ENCODE measurements around the gene TRAPPC11.
A peak's percentile ranks its signal among the peaks of the same experiment; 100 is the strongest.

Gene TRAPPC11

GRCh38 chr4:183698909-183699308, 39.8 kb downstream of the TRAPPC11 start:
- TF ChIP-seq TEAD4 (IDR thresholded peaks at IDR 0.05) (no peak), REST (IDR thresholded peaks at IDR 0.05; ENCODE audit: low read depth) (no peak), TAF1 (IDR thresholded peaks at IDR 0.05; ENCODE audit: low read depth) (no peak), ZBTB7A (IDR thresholded peaks at IDR 0.05; ENCODE audit: low read depth) (no peak), TCF12 (IDR thresholded peaks at IDR 0.05; ENCODE audit: low read depth) (no peak), MAX (IDR thresholded peaks at IDR 0.05) (no peak), FOXM1 (IDR thresholded peaks at IDR 0.05; ENCODE audit: borderline replicate concordance, low read depth) (no peak), CEBPB (IDR thresholded peaks at IDR 0.05) (no peak), EP300 (IDR thresholded peaks at IDR 0.05; ENCODE audit: borderline replicate concordance) (no peak), RAD21 (IDR thresholded peaks at IDR 0.05; ENCODE audit: low read depth) (no peak), NFIC (IDR thresholded peaks at IDR 0.05) (no peak)

- no peak for TF ChIP-seq CREB1 (IDR thresholded peaks at IDR 0.05; ENCODE audit: low read depth)
- TF ChIP-seq USF1 (IDR thresholded peaks at IDR 0.05): no peak
- no peak for TF ChIP-seq FOXM1 (IDR thresholded peaks at IDR 0.05; ENCODE audit: borderline replicate concordance, low read depth)
- TF ChIP-seq ZBTB7A (IDR thresholded peaks at IDR 0.05; ENCODE audit: low read depth): no peak
- TF ChIP-seq RAD21 (IDR thresholded peaks at IDR 0.05; ENCODE audit: low read depth): no peak
- TF ChIP-seq TAF1 (IDR thresholded peaks at IDR 0.05; ENCODE audit: low read depth): no peak
- TF ChIP-seq YY1 (IDR thresholded peaks at IDR 0.05; ENCODE audit: low read depth): no peak
- TF ChIP-seq EP300 (IDR thresholded peaks at IDR 0.05; ENCODE audit: borderline replicate concordance): no peak
- TF ChIP-seq NFIC (IDR thresholded peaks at IDR 0.05): no peak
- no peak for TF ChIP-seq REST (IDR thresholded peaks at IDR 0.05; ENCODE audit: low read depth)
- no peak for TF ChIP-seq TEAD4 (IDR thresholded peaks at IDR 0.05)
- no peak for TF ChIP-seq MAX (IDR thresholded peaks at IDR 0.05)
- no peak for TF ChIP-seq EGR1 (IDR thresholded peaks at IDR 0.05)
- TF ChIP-seq CEBPB (IDR thresholded peaks at IDR 0.05): no peak
- TF ChIP-seq TCF12 (IDR thresholded peaks at IDR 0.05; ENCODE audit: low read depth): no peak
Measured at GRCh38 chr4:183700407-183700806, 41.3 kb downstream of the TRAPPC11 start.

GRCh38 chr4:183702492-183702891, 43.4 kb downstream of the TRAPPC11 start:
- no peak for TF ChIP-seq FOXM1 (IDR thresholded peaks at IDR 0.05; ENCODE audit: borderline replicate concordance, low read depth)
- no peak for TF ChIP-seq EP300 (IDR thresholded peaks at IDR 0.05; ENCODE audit: borderline replicate concordance)
- TF ChIP-seq CREB1 (IDR thresholded peaks at IDR 0.05; ENCODE audit: low read depth): no peak
- no peak for TF ChIP-seq TAF1 (IDR thresholded peaks at IDR 0.05; ENCODE audit: low read depth)
- TF ChIP-seq TCF12 (IDR thresholded peaks at IDR 0.05; ENCODE audit: low read depth): no peak
- no peak for TF ChIP-seq RAD21 (IDR thresholded peaks at IDR 0.05; ENCODE audit: low read depth)
- TF ChIP-seq USF1 (IDR thresholded peaks at IDR 0.05): no peak
- no peak for TF ChIP-seq YY1 (IDR thresholded peaks at IDR 0.05; ENCODE audit: low read depth)
- no peak for TF ChIP-seq CEBPB (IDR thresholded peaks at IDR 0.05)
- TF ChIP-seq NFIC (IDR thresholded peaks at IDR 0.05): no peak
- TF ChIP-seq MAX (IDR thresholded peaks at IDR 0.05): no peak
- no peak for TF ChIP-seq TEAD4 (IDR thresholded peaks at IDR 0.05)

GRCh38 chr4:183714626-183715025, 55.5 kb downstream of the TRAPPC11 start:
- TF ChIP-seq NFIC (IDR thresholded peaks at IDR 0.05): no peak
- TF ChIP-seq TAF1 (IDR thresholded peaks at IDR 0.05; ENCODE audit: low read depth): no peak
- no peak for TF ChIP-seq YY1 (IDR thresholded peaks at IDR 0.05; ENCODE audit: low read depth)
- no peak for TF ChIP-seq CEBPB (IDR thresholded peaks at IDR 0.05)
- TF ChIP-seq RAD21 (IDR thresholded peaks at IDR 0.05; ENCODE audit: low read depth): no peak
- TF ChIP-seq MAX (IDR thresholded peaks at IDR 0.05): no peak
- no peak for TF ChIP-seq TEAD4 (IDR thresholded peaks at IDR 0.05)

GRCh38 chr4:183716302-183716701, 57.2 kb downstream of the TRAPPC11 start:
- TF ChIP-seq REST (IDR thresholded peaks at IDR 0.05; ENCODE audit: low read depth) (no peak), CREB1 (IDR thresholded peaks at IDR 0.05; ENCODE audit: low read depth) (no peak), ZBTB7A (IDR thresholded peaks at IDR 0.05; ENCODE audit: low read depth) (no peak), MAX (IDR thresholded peaks at IDR 0.05) (peak; percentile 44; the same call in 1 of the 2 replicates), NFIC (IDR thresholded peaks at IDR 0.05) (peak; percentile 69; the same call in 1 of the 2 replicates), TAF1 (IDR thresholded peaks at IDR 0.05; ENCODE audit: low read depth) (no peak), RAD21 (IDR thresholded peaks at IDR 0.05; ENCODE audit: low read depth) (peak; percentile 31; the same call in 1 of the 2 replicates), USF1 (IDR thresholded peaks at IDR 0.05) (peak; percentile 33; the same call in 1 of the 2 replicates), EGR1 (IDR thresholded peaks at IDR 0.05) (no peak), TCF12 (IDR thresholded peaks at IDR 0.05; ENCODE audit: low read depth) (peak; percentile 94), EP300 (IDR thresholded peaks at IDR 0.05; ENCODE audit: borderline replicate concordance) (peak; percentile 96), TEAD4 (IDR thresholded peaks at IDR 0.05) (peak; percentile 82), YY1 (IDR thresholded peaks at IDR 0.05; ENCODE audit: low read depth) (no peak), FOXM1 (IDR thresholded peaks at IDR 0.05; ENCODE audit: borderline replicate concordance, low read depth) (peak; percentile 92), CEBPB (IDR thresholded peaks at IDR 0.05) (no peak)
